Loucy (cell line): ENCODE measurements around the gene EFR3B.

Experiments
- CTCF ChIP-seq: fragments of 200-600 bp; sonication (generic); conservative IDR thresholded peaks from 2 replicates; pipeline ENCODE4 v1.5.1; 2014; ENCODE audit warnings: mild to moderate bottlenecking, antibody characterized with exemption, low read length
- EZH2phosphoT487 ChIP-seq: fragments of 200-600 bp; IDR thresholded peaks from 2 replicates; pipeline ENCODE4 v1.6.1; 2018; ENCODE audit warnings: antibody characterized with exemption, mild to moderate bottlenecking, moderate library complexity, borderline replicate concordance

- TF ChIP-seq CTCF (no peak), EZH2phosphoT487 (no peak)
Measured at GRCh38 chr2:25025229-25026007, 16.5 kb upstream of the EFR3B start.
